GM13977 (cell line): Measurements from ENCODE around the gene CPO.

Experiments
- DNase-seq: peaks from one replicate; pipeline ENCODE4 v3.0.0; 2012; ENCODE audit warnings: low spot score
- in situ Hi-C: fragments of 300-500 bp; cut with MboI; formaldehyde crosslinking; loops from one replicate; pipeline ENCODE4 v1.12.0; 2022; ENCODE audit warnings: low sequenced_read_pairs, low pct_unique_long_range_greater_than_20kb, mixed read lengths, inconsistent platforms; ENCODE audit not compliant: unreplicated experiment
- TF ChIP-seq, protein P1 (sequence below): IDR thresholded peaks from 2 replicates; pipeline ENCODE4 v1.5.1; 2012; ENCODE audit warnings: mild to moderate bottlenecking, control low read depth; ENCODE audit not compliant: insufficient read depth; ENCODE audit errors: extremely low read depth, missing control alignments

Gene CPO

DNA sequence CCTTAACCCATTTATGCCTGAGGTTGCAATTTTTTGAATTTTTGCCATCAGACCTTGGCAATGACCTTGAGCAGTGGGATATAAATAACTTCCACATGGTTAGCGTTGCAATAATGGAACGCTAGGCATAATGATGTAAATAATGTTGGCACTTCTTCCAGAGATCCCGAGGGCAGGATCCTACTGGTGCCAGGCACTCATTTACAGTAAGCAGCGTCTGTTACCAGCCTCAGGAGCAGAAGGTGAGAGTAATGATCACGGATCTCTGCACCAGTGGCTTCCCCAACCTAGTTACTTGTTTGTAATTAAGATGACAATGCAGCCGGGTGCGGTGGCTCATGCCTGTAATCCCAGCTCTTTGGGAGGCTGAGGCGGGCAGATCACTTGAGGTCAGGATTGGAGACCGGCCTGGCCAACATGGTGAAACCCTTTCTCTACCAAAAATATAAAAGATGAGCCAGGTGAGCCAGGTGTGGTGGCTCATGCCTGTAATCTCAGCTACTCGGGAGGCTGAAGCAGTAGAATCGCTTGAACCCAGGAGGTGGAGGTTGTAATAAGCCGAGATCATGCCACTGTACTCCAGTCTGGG lies 41.9 kb downstream of the CPO start:
- no peak for DNase-seq
- TF ChIP-seq, protein P1, sequence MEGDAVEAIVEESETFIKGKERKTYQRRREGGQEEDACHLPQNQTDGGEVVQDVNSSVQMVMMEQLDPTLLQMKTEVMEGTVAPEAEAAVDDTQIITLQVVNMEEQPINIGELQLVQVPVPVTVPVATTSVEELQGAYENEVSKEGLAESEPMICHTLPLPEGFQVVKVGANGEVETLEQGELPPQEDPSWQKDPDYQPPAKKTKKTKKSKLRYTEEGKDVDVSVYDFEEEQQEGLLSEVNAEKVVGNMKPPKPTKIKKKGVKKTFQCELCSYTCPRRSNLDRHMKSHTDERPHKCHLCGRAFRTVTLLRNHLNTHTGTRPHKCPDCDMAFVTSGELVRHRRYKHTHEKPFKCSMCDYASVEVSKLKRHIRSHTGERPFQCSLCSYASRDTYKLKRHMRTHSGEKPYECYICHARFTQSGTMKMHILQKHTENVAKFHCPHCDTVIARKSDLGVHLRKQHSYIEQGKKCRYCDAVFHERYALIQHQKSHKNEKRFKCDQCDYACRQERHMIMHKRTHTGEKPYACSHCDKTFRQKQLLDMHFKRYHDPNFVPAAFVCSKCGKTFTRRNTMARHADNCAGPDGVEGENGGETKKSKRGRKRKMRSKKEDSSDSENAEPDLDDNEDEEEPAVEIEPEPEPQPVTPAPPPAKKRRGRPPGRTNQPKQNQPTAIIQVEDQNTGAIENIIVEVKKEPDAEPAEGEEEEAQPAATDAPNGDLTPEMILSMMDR = no peak
- in situ Hi-C loops = loop anchor here (10.0 kb wide), 1 partner anchor 494 kb away; no protein-coding TSS in a partner anchor

DNA sequence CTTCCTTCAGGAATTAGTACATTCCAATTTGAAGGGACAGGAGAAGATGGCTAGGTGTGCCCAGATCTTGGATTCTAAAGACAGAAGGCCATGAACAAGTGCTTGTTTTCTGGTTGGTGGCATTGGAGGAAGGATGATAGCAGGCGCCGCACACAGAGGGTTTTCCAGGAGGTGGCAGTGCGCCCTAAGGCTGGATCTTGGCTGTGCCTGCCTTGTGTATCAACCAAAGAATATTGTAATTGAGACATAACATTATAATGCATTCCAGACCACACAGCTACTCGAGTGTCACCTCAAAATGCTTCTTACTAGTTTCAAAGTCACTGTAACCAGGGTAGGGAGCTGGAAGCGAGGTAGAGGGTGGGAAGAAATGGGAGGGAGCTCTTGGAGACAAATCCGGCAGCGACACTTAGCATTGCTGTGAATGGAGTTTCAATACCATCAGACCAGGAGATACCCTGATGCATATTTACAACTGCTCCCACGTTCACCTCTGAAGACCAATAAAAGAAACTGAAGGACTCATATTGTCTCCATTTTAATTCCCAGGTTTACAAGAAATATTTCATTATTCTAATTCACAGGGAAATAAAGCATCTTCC lies 42.5 kb downstream of the CPO start:
- DNase-seq = peak; percentile 6
- in situ Hi-C loops = loop anchor here (10.0 kb wide), 1 partner anchor 493 kb away; no protein-coding TSS in a partner anchor
- TF ChIP-seq, protein P1 = peak; percentile 51

DNA sequence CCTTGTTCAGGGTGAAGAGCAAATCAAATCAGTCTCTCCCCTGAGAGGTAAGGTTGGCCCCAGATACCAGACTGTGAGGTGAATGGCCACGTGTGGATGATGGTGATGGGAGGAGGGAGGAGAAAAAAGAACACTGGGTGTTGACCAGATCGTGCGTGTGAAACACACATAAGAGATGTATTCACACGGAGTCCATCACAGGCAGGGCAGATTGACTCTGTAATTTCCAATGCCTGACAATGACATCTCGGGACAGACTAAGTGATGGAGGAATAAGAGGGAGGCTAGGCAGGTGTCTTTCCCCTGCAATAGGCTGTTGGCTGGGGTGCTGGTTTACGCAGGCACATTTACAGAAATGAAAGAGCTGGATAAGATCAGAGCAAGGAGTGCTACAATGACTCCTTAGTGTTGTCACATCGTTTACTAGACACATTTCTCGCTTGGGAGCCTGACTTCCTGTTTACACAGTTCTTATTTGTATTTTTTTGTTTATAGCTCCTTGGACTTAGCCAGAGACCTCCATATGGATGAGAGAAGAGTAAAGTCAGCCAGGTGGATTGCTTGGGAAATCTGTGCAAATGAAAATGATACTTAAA lies 43.1 kb downstream of the CPO start:
- in situ Hi-C loops = loop anchor here (10.0 kb wide), 1 partner anchor 492 kb away; no protein-coding TSS in a partner anchor
- DNase-seq = no peak
- TF ChIP-seq, protein P1 = no peak

DNA sequence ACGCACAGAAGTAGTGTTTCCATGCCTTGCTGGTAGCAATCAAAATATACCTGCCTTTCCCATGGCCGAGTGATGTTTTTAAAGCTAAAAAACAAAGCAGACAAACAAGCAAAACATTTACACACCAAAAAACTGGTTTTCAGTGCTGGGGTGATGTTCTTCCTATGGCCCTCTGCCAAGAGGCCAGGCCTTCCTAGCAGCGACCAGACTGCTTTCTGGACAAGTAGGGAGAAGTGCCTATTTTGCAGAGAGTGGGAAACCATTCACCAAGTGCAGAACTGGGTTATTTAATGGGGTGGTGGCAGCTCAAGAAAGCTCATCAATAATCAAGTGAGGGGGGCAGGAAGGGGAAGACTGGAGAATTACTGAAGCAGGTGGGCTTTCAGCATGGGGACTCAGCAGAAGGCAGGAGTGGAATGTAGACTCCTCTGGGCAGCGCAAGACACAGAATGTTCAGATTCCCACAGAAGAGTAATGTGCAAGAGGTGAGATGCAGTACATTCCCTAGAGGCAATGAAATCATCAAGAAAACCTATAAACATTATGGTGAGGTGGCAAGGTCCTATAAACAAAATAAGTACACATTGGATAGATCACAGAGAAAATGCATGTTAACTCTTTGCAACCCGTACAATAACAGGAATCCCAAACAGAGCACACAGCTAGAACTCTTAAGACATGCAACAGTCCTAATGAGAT lies 44.0 kb downstream of the CPO start:
- in situ Hi-C loops = loop anchor here (10.0 kb wide), 1 partner anchor 491 kb away; no protein-coding TSS in a partner anchor
- no peak for DNase-seq

DNA sequence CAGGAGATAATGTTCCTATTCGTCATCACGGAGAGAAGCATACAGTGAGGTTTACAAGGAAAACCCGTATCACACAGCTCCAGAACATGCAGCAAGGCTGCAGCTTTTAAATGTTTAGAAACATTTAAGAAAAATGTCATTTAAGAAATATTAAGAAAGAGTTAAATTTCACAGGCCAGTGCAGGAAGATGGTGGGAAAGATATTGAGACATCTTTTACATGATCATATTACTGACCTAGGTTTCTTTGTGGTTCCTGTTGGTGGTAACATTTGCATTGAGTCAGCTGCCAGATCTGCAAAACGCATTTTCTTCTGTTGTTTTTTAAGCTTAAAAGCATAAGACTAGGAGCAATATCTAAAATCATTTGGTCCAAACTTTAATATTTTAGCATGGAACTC lies 44.9 kb downstream of the CPO start:
- TF ChIP-seq, protein P1 = no peak
- in situ Hi-C loops = loop anchor here (10.0 kb wide), 1 partner anchor 491 kb away; no protein-coding TSS in a partner anchor
- DNase-seq = no peak

More for the DNA sequence above, 44.0 kb downstream of the CPO start:
- TF ChIP-seq, protein P1 = no peak

DNA sequence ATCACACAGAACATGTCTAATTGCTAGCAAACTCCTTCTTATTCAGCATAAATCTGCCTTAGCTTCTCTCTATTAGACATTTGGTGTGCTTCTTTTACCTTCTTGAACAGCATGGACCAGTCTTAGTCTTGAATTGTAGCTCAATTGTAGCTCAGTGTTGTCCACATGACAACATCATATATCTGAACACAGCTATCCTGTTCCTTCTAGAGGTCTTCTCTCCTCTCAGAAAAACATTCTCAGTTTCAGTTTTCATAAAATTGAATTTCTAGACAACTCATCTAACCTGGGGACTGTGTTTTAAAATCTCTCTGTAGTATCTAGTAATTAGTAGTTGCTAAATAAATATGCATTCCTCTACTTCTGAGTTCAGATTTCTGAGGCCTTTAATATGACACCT lies 47.6 kb downstream of the CPO start:
- TF ChIP-seq, protein P1 = no peak
- in situ Hi-C loops = loop anchor here (10.0 kb wide), 1 partner anchor 488 kb away; no protein-coding TSS in a partner anchor
- DNase-seq = no peak
